Fibroblast of skin of left biceps (primary cell): ENCODE measurements around the gene GPR108.
"Not testable (repeated sequence)": the region's sequence is repeated elsewhere in the genome, so short reads cannot be mapped to it uniquely, and the experiment has no call there.

ENCODE experiments used
- DNase-seq, 2 experiments: peaks; one replicate each; pipeline ENCODE4 v3.0.0-alpha.2; 2013; ENCODE audit warnings: low read depth in 2 of 2

GPR108 gene

GRCh38 chr19:6720369-6721137, 16.8 kb downstream of the GPR108 start, which contains the start of gene C3:
TSS of gene C3 (minus strand) at chr19:6720650. CDS start at chr19:6720589, 61 bp downstream.
- no peak for DNase-seq

- no peak for DNase-seq
These were observed 17.4 kb downstream of the GPR108 start for GRCh38 chr19:6719992-6720368.

DNA sequence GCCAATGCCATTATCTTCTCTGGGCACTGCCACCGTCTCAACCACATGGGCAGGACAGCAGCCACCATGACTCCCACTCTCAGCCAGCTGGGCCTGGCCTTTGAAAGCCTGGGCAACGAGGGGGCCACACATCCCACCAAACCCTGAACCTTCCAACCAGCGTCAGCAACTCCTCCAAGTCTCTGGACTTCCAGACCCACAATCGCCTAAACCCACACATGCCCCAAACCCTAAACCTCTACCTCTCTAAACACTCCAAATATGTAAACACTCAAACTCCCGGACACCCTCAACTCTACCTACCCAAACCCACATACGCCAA, 17.9 kb downstream of the GPR108 start:
- no peak for DNase-seq

GRCh38 chr19:6718741-6719539, 18.4 kb downstream of the GPR108 start:
- no peak for DNase-seq

- DNase-seq = no peak
These were observed 19.2 kb downstream of the GPR108 start for GRCh38 chr19:6718111-6718740.

DNA sequence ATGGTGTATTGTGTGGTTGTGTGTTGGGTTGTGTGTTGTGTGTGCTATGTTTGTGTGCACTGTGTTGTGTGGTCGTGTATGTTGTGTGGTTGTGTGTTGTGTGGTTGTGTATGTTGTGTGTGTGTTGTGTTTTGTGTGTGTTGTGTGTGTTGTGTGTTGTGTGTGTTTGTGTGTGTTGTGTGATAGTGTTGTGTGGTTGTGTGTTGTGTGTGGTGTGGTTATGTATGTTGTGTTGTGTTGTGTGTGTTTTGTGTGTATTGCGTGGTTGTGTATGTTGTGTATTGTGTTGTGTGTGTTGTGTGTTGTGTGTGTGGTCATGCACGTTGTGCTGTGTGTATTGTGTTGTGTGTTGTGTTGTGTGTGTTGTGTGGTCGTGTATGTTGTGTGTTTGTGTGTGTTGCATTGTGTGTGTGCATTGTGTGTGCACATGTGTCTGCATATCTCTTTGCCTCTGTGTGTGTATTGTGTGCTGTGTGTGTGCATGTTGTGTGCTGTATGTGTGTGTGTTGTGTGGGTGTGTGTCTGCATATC, 19.9 kb downstream of the GPR108 start:
- DNase-seq = no peak

DNA sequence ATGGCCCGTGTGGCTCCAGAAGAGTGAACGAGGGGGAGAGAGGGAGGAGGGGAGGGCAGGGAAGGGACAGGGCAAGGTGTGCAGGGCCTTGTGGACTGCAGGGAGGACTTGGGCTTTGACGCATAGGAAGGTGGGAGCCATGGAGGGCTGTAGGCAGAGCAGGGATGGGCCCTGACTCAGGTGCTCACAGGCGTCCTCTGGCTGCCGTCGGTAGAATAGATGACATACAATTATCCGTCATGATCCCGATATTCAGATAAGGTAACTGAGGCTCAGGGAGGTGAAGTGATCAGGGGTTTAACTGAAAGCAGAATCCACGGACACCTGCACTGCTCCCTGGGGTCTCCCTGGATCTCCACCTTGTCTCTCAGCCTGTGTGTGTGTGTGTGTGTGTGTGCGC, 20.3 kb downstream of the GPR108 start:
- no peak for DNase-seq

DNA sequence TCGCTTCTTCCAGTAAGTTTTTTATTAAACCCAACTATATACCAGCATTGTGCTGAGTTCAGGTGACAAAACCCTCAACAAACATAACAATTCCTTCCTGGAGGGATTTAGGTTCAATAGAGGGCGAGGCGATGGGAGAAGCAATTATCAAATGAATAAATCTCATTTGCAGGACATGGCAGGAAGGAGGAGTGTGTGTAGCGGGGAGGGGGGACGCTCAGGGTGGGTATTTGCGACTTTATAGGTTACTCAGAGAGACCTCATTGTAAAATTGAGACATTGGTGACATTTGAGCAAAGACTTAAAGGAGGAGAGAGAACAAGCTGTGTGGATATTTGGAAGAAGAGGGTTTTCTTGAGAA, 20.8 kb downstream of the GPR108 start:
- DNase-seq = no peak

GRCh38 chr19:6714749-6715555, 22.4 kb downstream of the GPR108 start:
- no peak for DNase-seq

- DNase-seq = no peak
These were observed 23.3 kb downstream of the GPR108 start for GRCh38 chr19:6713773-6714692.

DNA sequence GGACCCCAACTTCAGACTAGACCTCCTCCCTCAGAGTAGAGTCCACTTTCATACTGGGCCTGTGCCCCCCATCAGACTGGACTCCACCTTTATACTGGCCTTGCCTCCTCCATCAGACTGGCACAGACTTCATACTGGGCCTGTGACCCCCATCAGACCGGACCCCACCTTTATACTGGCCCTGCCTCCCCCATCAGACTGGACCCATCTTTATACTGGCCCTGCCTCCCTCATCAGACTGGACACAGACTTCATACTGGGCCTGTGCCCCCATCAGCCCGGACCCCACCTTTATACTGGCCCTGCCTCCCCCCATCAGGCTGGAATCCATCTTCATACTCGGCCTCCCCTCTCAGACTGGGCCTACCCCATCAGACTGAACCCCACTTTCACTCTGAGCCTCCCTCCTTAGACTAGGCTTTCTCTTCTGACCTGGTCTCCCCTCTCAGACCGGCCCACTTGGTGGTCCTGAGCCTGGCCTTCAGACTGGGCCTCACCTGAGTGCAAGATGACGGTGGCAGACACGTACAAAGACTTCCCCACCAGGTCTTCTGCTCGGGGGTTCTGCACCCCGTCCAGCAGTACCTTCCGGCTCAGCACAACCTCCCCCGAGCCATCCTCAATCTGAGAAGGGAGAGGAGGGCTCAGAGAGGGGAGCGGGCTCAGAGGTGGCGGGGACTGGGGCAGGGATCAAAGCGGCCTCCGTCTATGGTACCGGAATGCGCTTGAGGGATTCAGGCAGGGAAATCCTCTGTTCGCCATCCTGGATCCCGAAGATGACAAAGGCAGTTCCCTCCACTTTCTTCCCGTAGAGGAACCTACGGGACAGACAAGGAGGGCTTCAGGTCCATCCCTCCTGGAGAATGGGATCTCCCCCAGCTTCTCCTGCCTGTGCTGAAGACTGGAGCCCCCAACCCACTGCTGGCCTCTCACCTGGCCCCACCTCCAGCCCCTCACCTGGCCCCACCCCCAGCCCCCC, 24.4 kb downstream of the GPR108 start:
- DNase-seq = no peak

GRCh38 chr19:6712231-6712630, 25.1 kb downstream of the GPR108 start:
- DNase-seq = no peak

- no peak for DNase-seq
These were observed 25.8 kb downstream of the GPR108 start for GRCh38 chr19:6711605-6712004.

GRCh38 chr19:6711078-6711361, 26.4 kb downstream of the GPR108 start:
- DNase-seq = no peak

- DNase-seq = no peak
These were observed 26.9 kb downstream of the GPR108 start for GRCh38 chr19:6710273-6711077.

GRCh38 chr19:6709549-6709948, 27.8 kb downstream of the GPR108 start:
- no peak for DNase-seq

DNA sequence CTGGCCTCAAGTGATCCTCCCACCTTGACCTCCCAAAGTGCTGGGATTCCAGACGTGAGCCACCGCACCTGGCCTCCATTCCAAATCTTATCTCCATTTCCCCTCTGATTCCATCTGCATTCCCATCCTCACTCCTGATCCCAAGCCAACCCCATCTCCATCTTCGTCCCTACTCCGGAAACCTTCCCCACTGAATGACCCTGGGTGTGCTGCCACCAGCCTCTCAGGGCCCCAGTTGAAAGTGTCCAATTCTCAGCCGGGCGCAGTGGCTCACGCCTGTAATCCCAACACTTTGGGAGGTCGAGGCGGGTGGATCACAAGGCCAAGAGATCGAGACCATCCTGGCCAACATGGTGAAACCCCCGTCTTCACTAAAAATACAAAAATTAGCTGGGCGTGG, 28.5 kb downstream of the GPR108 start:
- DNase-seq = not testable (repeated sequence)

- no peak for DNase-seq
These were observed 29.0 kb downstream of the GPR108 start for GRCh38 chr19:6708346-6708745.

DNA sequence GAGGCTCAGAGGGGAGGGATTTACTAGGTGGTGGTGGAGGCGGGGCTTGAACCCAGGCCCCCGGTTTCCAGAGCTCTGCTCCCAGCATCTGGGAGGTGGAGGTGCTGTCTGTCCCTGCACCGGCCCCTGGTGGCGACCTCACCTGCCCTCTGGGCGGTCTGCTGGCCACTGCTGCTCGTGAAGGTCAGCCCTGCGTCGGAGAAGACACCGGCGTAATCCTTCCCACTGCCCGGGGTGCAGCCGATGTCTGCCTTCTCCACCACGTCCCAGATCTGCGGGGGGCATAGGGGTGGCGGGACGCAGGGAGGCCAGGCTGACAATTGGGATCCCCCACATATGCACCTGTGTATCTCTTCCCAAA, 29.7 kb downstream of the GPR108 start:
- DNase-seq = no peak
